Measurements from ENCODE around the gene IPO5. TPM values are rescaled to one million over a fixed set of nuclear protein-coding genes. Genes with fewer than 3 reads are reported as not detected.

IPO5 gene
- total RNA-seq, 1 donor from 2014 or later, result 105 TPM

DNA sequence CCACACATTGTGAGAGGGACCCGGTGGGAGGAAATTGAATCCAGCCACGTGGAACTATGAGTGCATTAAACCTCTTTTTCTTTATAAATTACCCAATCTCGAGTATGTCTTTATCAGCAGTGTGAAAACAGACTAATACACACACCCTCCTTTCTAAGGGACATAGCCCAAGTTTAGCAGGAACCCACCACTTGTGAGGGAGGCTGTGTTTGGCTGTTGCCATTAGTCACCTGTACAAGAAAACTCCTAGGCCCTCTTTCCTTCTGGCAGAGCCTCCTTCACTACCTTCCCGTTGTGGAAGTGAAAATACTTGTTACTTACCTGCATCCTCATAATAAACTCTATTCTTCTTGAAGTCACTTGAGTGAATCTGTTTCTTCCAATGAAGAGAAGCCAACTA is 113.2 kb downstream of the IPO5 start:
- no peak for DNase-seq (ENCODE audit: low read depth)
- no peak for TF ChIP-seq CTCF (conservative IDR thresholded peaks at IDR 0.05; ENCODE audit: low read depth, low read length)
- no peak overlapping the region for H3K4me3 ChIP-seq (ENCODE audit: low read depth, low read length)

DNA sequence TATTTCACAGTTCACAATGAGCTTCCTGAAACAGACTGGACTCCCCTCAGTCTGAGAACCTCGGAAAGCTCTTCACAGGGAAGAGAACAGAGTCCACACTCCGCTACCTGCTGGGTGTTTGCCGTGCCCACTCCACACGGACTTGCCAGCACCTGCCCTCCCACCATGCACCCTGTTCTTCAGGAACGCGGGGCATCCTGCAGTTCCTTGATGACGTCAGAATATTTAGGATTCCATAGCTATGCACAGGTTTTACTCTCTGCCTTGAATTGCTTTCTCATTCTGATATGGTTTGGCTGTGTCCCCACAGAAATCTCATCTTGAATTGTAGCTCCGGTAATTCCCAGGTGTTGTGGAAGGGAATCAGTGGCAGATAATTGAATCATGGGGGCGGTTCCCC is 115.0 kb downstream of the IPO5 start:
- TF ChIP-seq CTCF (conservative IDR thresholded peaks at IDR 0.05; ENCODE audit: low read depth, low read length), result no peak
- no peak for DNase-seq (ENCODE audit: low read depth)
- H3K4me3 ChIP-seq (ENCODE audit: low read depth, low read length), result no peak overlapping the region

DNA sequence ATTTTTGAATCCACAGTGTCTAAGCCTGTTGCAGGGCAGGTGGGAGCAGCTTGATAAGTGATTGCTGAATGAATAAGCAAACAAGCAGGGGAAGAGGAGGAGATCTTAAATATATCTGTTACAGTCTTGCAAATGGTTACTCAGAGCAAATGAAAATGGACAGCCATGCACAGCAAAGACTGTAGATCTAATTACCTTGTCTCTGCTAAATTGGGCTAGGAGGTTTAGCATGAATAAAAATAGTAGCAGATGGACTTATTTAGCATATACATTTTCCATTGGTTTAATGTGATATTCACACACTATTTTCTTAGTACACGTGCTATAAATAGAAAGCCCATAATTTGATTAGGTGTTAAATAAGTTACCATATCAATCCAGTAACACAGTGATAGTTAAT is 116.5 kb downstream of the IPO5 start:
- DNase-seq (ENCODE audit: low read depth), result no peak
- TF ChIP-seq CTCF (conservative IDR thresholded peaks at IDR 0.05; ENCODE audit: low read depth, low read length), result no peak

DNA sequence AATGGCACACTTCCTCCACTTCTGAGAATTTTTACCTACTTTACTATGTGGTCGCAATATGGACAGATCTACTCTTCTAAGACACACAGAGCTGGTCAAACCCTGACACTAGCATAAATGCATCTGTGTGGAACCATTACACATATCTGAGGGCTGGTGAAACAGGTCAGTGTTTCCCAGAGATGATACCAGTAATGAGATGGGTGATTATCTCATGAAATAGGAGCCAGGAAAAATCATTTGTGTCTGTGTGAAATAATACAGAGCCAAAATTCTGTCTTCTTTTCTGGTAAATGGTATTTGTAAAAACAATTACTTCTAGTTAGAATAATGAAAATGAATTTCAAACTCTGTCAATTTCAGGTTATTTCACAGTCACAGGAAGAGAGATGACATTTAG is 117.8 kb downstream of the IPO5 start:
- no peak for TF ChIP-seq CTCF (conservative IDR thresholded peaks at IDR 0.05; ENCODE audit: low read depth, low read length)
- no peak overlapping the region for H3K4me3 ChIP-seq (ENCODE audit: low read depth, low read length)
- no peak for DNase-seq (ENCODE audit: low read depth)

More for the DNA sequence above, 116.5 kb downstream of the IPO5 start:
- no peak overlapping the region for H3K4me3 ChIP-seq (ENCODE audit: low read depth, low read length)

DNA sequence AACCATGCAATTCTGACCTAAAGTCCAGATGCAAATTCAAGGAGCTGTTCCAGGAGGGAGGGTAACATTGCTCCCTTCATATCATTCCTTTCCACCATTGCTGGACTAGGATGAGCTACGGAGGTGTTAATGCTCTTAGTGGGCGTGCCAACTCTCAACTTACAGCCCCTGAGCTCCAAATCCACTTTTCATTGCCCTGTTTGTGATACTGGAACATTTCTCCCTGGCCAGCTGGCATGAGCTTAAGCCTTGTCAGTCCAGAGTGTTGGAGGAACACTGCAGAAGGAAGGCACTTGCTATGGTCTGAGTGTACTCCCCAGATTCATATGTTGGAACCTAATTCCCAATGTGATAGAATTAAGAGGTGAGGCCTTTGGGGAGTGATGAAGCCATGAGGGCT is 119.0 kb downstream of the IPO5 start:
- no peak for DNase-seq (ENCODE audit: low read depth)
- no peak overlapping the region for H3K4me3 ChIP-seq (ENCODE audit: low read depth, low read length)
- TF ChIP-seq CTCF (conservative IDR thresholded peaks at IDR 0.05; ENCODE audit: low read depth, low read length), result no peak

Other genes starting within 250 kb of the IPO5 start
- gene FARP1, start 189.4 kb downstream of the IPO5 start, total RNA-seq, result 75.7 and 97.0 TPM in 2 replicates
- gene RNF113B, start 223.6 kb downstream of the IPO5 start, total RNA-seq, result not detected in 2 replicates